K562 (cell line): ENCODE data around the gene GRM2. TPM values are rescaled to one million over a fixed set of nuclear protein-coding genes. Genes with fewer than 3 reads are reported as not detected.
A peak's percentile ranks its signal among the peaks of the same experiment; 100 is the strongest.

Source experiments
- CBFA2T3 ChIP-seq: fragments of 450-650 bp; IDR thresholded peaks from 2 replicates; pipeline ENCODE4 v1.6.1; 2017
- ETS2 ChIP-seq: IDR thresholded peaks from 2 replicates; pipeline ENCODE4 v1.6.1; 2016; ENCODE audit warnings: borderline replicate concordance, missing genetic modification characterization, mild to moderate bottlenecking, moderate library complexity, missing compliant biosample characterization; ENCODE audit not compliant: poor library complexity, severe bottlenecking
- GATA2 ChIP-seq: sonication (generic); formaldehyde crosslinking; IDR thresholded peaks from 2 replicates; pipeline ENCODE4 v1.4.0; 2020; ENCODE audit warnings: mild to moderate bottlenecking, missing genetic modification reagents
- MTA3 ChIP-seq: fragments of 450-650 bp; formaldehyde crosslinking; IDR thresholded peaks from 2 replicates; pipeline ENCODE4 v1.6.1; 2017; ENCODE audit warnings: mild to moderate bottlenecking, borderline replicate concordance
- NCOR1 ChIP-seq: fragments of 450-650 bp; IDR thresholded peaks from 2 replicates; pipeline ENCODE4 v1.6.1; 2016; ENCODE audit warnings: mild to moderate bottlenecking, moderate library complexity
- RAD21 ChIP-seq, 2 experiments: fragments of 250-450 bp in 1 of 2; fragments of 450-650 bp in 1 of 2; sonication (Bioruptor Pico) in 1 of 2; formaldehyde crosslinking in 1 of 2; IDR thresholded peaks in 1 of 2; conservative IDR thresholded peaks in 1 of 2; 2 replicates each; pipeline versions ENCODE4 v1.4.0 to v1.8.0; 2020 to 2022; ENCODE audit warnings: mild to moderate bottlenecking in 2 of 2, moderate library complexity in 1 of 2
- SMC3 ChIP-seq: conservative IDR thresholded peaks from 2 replicates; pipeline ENCODE4 v1.6.1; 2011; ENCODE audit warnings: low read depth, low read length, improper control_type of control experiment; ENCODE audit not compliant: insufficient read depth
- SPI1 ChIP-seq: IDR thresholded peaks from 2 replicates; pipeline ENCODE4 v1.6.1; 2011; ENCODE audit warnings: low read depth, low read length, control low read depth, borderline replicate concordance
- polyA plus RNA-seq, 8 experiments: library from polyadenylated mRNA; depleted of rRNA in 4 of 8; stranded (reverse) in 5 of 8; unstranded in 3 of 8; fragments of >200 nt; fragmentation: Nextera tagmentation in 2 of 8; fragmentation: Illumina TruSeq in 1 of 8; extraction: Ambion mirVana in 2 of 8; extraction: Trizol in 1 of 8; gene quantifications; 2 replicates each; pipeline versions ENCODE4 v1.2.1 to v1.2.3, GENCODE V29; 2011 to 2014; ENCODE audit warnings: inconsistent platforms in 1 of 8, missing spikeins in 1 of 8
- total RNA-seq, 7 experiments: library from RNA; depleted of rRNA in 6 of 7; stranded (reverse); fragments of >200 nt in 6 of 7; fragmentation: Illumina TruSeq in 2 of 7; extraction: Trizol in 2 of 7; gene quantifications; 2 replicates each; pipeline versions ENCODE4 v1.2.1 to v1.2.3, GENCODE V29; 2011 to 2021; ENCODE audit warnings: low replicate concordance in 1 of 7
- TF ChIP-seq, protein P1 (sequence below), 2 experiments: fragments of 450-650 bp in 1 of 2; sonication (generic) in 1 of 2; formaldehyde crosslinking in 1 of 2; IDR thresholded peaks; 2 replicates each; pipeline versions ENCODE4 v1.7.1 to v1.9.0; 2016 to 2022; ENCODE audit warnings: inconsistent platforms in 1 of 2, mild to moderate bottlenecking in 1 of 2, missing genetic modification reagents in 1 of 2
- TF ChIP-seq, protein P2 (sequence below): sonication (generic); formaldehyde crosslinking; IDR thresholded peaks from 2 replicates; pipeline ENCODE4 v1.8.0; 2023; ENCODE audit warnings: missing genetic modification reagents, mild to moderate bottlenecking, borderline replicate concordance

GRM2 gene
- total and polyA plus RNA-seq, 9 of the 15 experiments (the other 6 are each of a cell fraction or from before 2014, with no cell fraction given): not detected

GRCh38 chr3:51682079-51682478 is 24.8 kb upstream of the GRM2 start (continued):
- TF ChIP-seq ETS2 (tag) (no peak), NCOR1 (peak; percentile 37), SMC3 (peak; percentile 74), MTA3 (peak; percentile 55; the same call in 1 of the 2 replicates), GATA2 (CRISPR knock-in tag) (peak; percentile 58), RAD21 (CRISPR knock-in tag; conservative IDR thresholded peaks at IDR 0.05 in 1 of 2, IDR thresholded peaks at IDR 0.05 in 1 of 2) (peak; percentile 85 to 86), CBFA2T3 (peak; percentile 83), SPI1 (peak; percentile 31; the same call in 1 of the 2 replicates)
- TF ChIP-seq, protein P1, sequence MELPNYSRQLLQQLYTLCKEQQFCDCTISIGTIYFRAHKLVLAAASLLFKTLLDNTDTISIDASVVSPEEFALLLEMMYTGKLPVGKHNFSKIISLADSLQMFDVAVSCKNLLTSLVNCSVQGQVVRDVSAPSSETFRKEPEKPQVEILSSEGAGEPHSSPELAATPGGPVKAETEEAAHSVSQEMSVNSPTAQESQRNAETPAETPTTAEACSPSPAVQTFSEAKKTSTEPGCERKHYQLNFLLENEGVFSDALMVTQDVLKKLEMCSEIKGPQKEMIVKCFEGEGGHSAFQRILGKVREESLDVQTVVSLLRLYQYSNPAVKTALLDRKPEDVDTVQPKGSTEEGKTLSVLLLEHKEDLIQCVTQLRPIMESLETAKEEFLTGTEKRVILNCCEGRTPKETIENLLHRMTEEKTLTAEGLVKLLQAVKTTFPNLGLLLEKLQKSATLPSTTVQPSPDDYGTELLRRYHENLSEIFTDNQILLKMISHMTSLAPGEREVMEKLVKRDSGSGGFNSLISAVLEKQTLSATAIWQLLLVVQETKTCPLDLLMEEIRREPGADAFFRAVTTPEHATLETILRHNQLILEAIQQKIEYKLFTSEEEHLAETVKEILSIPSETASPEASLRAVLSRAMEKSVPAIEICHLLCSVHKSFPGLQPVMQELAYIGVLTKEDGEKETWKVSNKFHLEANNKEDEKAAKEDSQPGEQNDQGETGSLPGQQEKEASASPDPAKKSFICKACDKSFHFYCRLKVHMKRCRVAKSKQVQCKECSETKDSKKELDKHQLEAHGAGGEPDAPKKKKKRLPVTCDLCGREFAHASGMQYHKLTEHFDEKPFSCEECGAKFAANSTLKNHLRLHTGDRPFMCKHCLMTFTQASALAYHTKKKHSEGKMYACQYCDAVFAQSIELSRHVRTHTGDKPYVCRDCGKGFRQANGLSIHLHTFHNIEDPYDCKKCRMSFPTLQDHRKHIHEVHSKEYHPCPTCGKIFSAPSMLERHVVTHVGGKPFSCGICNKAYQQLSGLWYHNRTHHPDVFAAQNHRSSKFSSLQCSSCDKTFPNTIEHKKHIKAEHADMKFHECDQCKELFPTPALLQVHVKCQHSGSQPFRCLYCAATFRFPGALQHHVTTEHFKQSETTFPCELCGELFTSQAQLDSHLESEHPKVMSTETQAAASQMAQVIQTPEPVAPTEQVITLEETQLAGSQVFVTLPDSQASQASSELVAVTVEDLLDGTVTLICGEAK (IDR thresholded peaks at IDR 0.05): no peak
- TF ChIP-seq, protein P1 (CRISPR knock-in tag; IDR thresholded peaks at IDR 0.05): no peak
- TF ChIP-seq, protein P2, sequence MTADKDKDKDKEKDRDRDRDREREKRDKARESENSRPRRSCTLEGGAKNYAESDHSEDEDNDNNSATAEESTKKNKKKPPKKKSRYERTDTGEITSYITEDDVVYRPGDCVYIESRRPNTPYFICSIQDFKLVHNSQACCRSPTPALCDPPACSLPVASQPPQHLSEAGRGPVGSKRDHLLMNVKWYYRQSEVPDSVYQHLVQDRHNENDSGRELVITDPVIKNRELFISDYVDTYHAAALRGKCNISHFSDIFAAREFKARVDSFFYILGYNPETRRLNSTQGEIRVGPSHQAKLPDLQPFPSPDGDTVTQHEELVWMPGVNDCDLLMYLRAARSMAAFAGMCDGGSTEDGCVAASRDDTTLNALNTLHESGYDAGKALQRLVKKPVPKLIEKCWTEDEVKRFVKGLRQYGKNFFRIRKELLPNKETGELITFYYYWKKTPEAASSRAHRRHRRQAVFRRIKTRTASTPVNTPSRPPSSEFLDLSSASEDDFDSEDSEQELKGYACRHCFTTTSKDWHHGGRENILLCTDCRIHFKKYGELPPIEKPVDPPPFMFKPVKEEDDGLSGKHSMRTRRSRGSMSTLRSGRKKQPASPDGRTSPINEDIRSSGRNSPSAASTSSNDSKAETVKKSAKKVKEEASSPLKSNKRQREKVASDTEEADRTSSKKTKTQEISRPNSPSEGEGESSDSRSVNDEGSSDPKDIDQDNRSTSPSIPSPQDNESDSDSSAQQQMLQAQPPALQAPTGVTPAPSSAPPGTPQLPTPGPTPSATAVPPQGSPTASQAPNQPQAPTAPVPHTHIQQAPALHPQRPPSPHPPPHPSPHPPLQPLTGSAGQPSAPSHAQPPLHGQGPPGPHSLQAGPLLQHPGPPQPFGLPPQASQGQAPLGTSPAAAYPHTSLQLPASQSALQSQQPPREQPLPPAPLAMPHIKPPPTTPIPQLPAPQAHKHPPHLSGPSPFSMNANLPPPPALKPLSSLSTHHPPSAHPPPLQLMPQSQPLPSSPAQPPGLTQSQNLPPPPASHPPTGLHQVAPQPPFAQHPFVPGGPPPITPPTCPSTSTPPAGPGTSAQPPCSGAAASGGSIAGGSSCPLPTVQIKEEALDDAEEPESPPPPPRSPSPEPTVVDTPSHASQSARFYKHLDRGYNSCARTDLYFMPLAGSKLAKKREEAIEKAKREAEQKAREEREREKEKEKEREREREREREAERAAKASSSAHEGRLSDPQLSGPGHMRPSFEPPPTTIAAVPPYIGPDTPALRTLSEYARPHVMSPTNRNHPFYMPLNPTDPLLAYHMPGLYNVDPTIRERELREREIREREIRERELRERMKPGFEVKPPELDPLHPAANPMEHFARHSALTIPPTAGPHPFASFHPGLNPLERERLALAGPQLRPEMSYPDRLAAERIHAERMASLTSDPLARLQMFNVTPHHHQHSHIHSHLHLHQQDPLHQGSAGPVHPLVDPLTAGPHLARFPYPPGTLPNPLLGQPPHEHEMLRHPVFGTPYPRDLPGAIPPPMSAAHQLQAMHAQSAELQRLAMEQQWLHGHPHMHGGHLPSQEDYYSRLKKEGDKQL (CRISPR knock-in tag): no peak
